OCI-LY1 (cell line): ENCODE data around the gene ELMO1.

Source experiments
- H2AFZ ChIP-seq: fragments of 200-600 bp; sonication (generic), shearing (Covaris generic); 2 replicates; pipeline ENCODE4 v1.6.0; 2014; ENCODE audit warnings: antibody characterized with exemption, mild to moderate bottlenecking, low read length
- H3F3A ChIP-seq: fragments of 200-600 bp; sonication (generic), shearing (Covaris generic); 2 replicates; pipeline ENCODE4 v1.6.0; 2014; ENCODE audit warnings: mild to moderate bottlenecking, antibody characterized with exemption, low read length, moderate library complexity; ENCODE audit not compliant: insufficient read depth
- H3K27ac ChIP-seq: fragments of 200-600 bp; sonication (generic); 2 replicates; pipeline ENCODE4 v1.5.1; 2014; ENCODE audit warnings: low read length, mixed run types, mild to moderate bottlenecking, low read depth; ENCODE audit not compliant: poor library complexity, severe bottlenecking
- H3K27me3 ChIP-seq: fragments of 200-600 bp; sonication (generic); 2 replicates; pipeline ENCODE4 v1.6.0; 2014; ENCODE audit warnings: antibody characterized with exemption, mild to moderate bottlenecking, low read length, moderate library complexity; ENCODE audit not compliant: insufficient read depth
- H3K36me3 ChIP-seq: fragments of 200-600 bp; sonication (generic); 2 replicates; pipeline ENCODE4 v1.6.1; 2014; ENCODE audit warnings: mild to moderate bottlenecking, antibody characterized with exemption, low read length, moderate library complexity, mixed read lengths; ENCODE audit not compliant: insufficient read depth
- H3K4me1 ChIP-seq: fragments of 200-600 bp; sonication (generic); 2 replicates; pipeline ENCODE4 v1.5.1; 2014; ENCODE audit warnings: mild to moderate bottlenecking, low read length, moderate library complexity; ENCODE audit not compliant: insufficient read depth, severe bottlenecking
- H3K4me2 ChIP-seq: fragments of 200-600 bp; sonication (generic), shearing (Covaris generic); 2 replicates; pipeline ENCODE4 v1.6.1; 2014; ENCODE audit warnings: low read length
- H3K4me3 ChIP-seq: fragments of 200-600 bp; sonication (generic); 2 replicates; pipeline ENCODE4 v1.5.1; 2014; ENCODE audit warnings: low read length, low read depth, mild to moderate bottlenecking, mixed read lengths; ENCODE audit not compliant: poor library complexity, severe bottlenecking
- H3K79me2 ChIP-seq: fragments of 200-600 bp; shearing (Covaris generic); 2 replicates; pipeline ENCODE4 v1.6.1; 2016; ENCODE audit warnings: mixed run types, low read length, mixed read lengths; ENCODE audit not compliant: insufficient read depth
- H3K9ac ChIP-seq: fragments of 200-600 bp; sonication (generic), shearing (Covaris generic); 2 replicates; pipeline ENCODE4 v1.6.1; 2014; ENCODE audit warnings: mild to moderate bottlenecking, low read length, mixed read lengths
- H3K9me2 ChIP-seq: fragments of 200-600 bp; sonication (generic), shearing (Covaris generic); 2 replicates; pipeline ENCODE4 v1.6.1; 2014; ENCODE audit warnings: low read depth, mild to moderate bottlenecking, low read length, mixed read lengths
- H3K9me3 ChIP-seq: fragments of 200-600 bp; shearing (Covaris generic); 2 replicates; pipeline ENCODE4 v1.6.1; 2014; ENCODE audit warnings: low read length, mixed read lengths
- H4K20me1 ChIP-seq: fragments of 200-600 bp; sonication (generic), shearing (Covaris generic); 2 replicates; pipeline ENCODE4 v1.6.0; 2016; ENCODE audit warnings: mild to moderate bottlenecking, low read length; ENCODE audit not compliant: insufficient read depth
- CTCF ChIP-seq: fragments of 200-600 bp; sonication (generic), shearing (Covaris generic); IDR thresholded peaks from 2 replicates; pipeline ENCODE4 v1.5.1; 2017; ENCODE audit warnings: mild to moderate bottlenecking, antibody characterized with exemption, low read length, moderate library complexity, mixed read lengths
- EZH2 ChIP-seq: fragments of 200-600 bp; sonication (generic), shearing (Covaris generic); IDR thresholded peaks from 2 replicates; pipeline ENCODE4 v1.8.0; 2017; ENCODE audit warnings: borderline replicate concordance, mixed run types, mild to moderate bottlenecking, antibody characterized with exemption, low read length, moderate library complexity, mixed read lengths

ELMO1 gene

GRCh38 chr7:37230221-37230620 is 218.4 kb downstream of the ELMO1 start:
- Histone ChIP-seq H3K79me2 (no peaks in the 10 kb centered on the region; the same call in 1 of the 2 replicates), H3K4me3 (no peak overlapping the region), H3K9ac (no peak overlapping the region), H3K9me3 (no peaks in the 10 kb centered on the region), H3F3A (no peaks in the 10 kb centered on the region), H2AFZ (no peak overlapping the region), H4K20me1 (no peaks in the 10 kb centered on the region), H3K27me3 (no peaks in the 10 kb centered on the region), H3K27ac (no peak overlapping the region), H3K4me2 (no peak overlapping the region), H3K9me2 (no peaks in the 10 kb centered on the region), H3K4me1 (no peaks in the 10 kb centered on the region), H3K36me3 (peaks cover 85% of the 10 kb centered on the region)
- no peak for TF ChIP-seq EZH2
- no peak for TF ChIP-seq CTCF

- no peaks in the 10 kb centered on the region for H4K20me1 ChIP-seq
- no peaks in the 10 kb centered on the region for H3K9me2 ChIP-seq
- no peaks in the 10 kb centered on the region for H3K9me3 ChIP-seq
- H3K4me1 ChIP-seq = no peaks in the 10 kb centered on the region
- H3K4me3 ChIP-seq = no peak overlapping the region
- TF ChIP-seq EZH2 (no peak), CTCF (no peak)
- no peak overlapping the region for H3K4me2 ChIP-seq
- peaks cover 89% of the 10 kb centered on the region for H3K36me3 ChIP-seq
- H3K79me2 ChIP-seq = no peaks in the 10 kb centered on the region; the same call in 1 of the 2 replicates
- no peaks in the 10 kb centered on the region for H3K27me3 ChIP-seq
- H3K27ac ChIP-seq = no peak overlapping the region
- no peak overlapping the region for H2AFZ ChIP-seq
- no peak overlapping the region for H3K9ac ChIP-seq
- no peaks in the 10 kb centered on the region for H3F3A ChIP-seq
These were observed 219.3 kb downstream of the ELMO1 start for GRCh38 chr7:37229381-37229780.

- Histone ChIP-seq H3K27ac (no peak overlapping the region), H3K4me3 (no peak overlapping the region), H3K27me3 (no peaks in the 10 kb centered on the region), H4K20me1 (no peaks in the 10 kb centered on the region), H3K9me3 (no peaks in the 10 kb centered on the region), H3K79me2 (no peaks in the 10 kb centered on the region), H3F3A (no peaks in the 10 kb centered on the region), H3K36me3 (peaks cover 90% of the 10 kb centered on the region), H3K9me2 (no peaks in the 10 kb centered on the region), H3K9ac (no peak overlapping the region), H3K4me2 (no peak overlapping the region), H2AFZ (no peak overlapping the region), H3K4me1 (no peaks in the 10 kb centered on the region)
- no peak for TF ChIP-seq EZH2
- TF ChIP-seq CTCF = no peak
These were observed 223.2 kb downstream of the ELMO1 start for GRCh38 chr7:37225285-37225969.
